MCF 10A (cell line): ENCODE results near the gene HIGD2B. TPM values are rescaled to one million over a fixed set of nuclear protein-coding genes. Genes with fewer than 3 reads are reported as not detected.

Experiments
- Bru-seq: library from RNA; stranded (reverse); fragments of 400-500 nt; gene quantifications from one replicate; lab custom pipeline; 2021; lab: Mats Ljungman, UMichigan
- BruChase-seq, 2 experiments: library from RNA; stranded (reverse); fragments of 400-500 nt; gene quantifications; one replicate each; lab custom pipeline; 2021; lab: Mats Ljungman, UMichigan
- BruUV-seq: library from RNA; stranded (reverse); fragments of 400-500 nt; replicated peaks from 2 replicates; lab custom pipeline; 2021; lab: Mats Ljungman, UMichigan
- CTCF ChIA-PET: fragments of 300-600 bp; sonication (Branson Sonifier 250); formaldehyde crosslinking; extraction: SDS; loops from one replicate; lab custom pipeline; 2021; ENCODE audit warnings: antibody characterized with exemption, inconsistent platforms; lab: Yijun Ruan, JAX
- POLR2A ChIA-PET: fragments of 300-600, 350-650 bp; sonication (Branson Sonifier 250); formaldehyde crosslinking; extraction: SDS; loops from one replicate; lab custom pipeline; 2020; ENCODE audit warnings: antibody characterized with exemption, inconsistent platforms; lab: Yijun Ruan, JAX
- DNase-seq: peaks from one replicate; pipeline ENCODE4 v3.0.0-alpha.2; 2018; ENCODE audit not compliant: unreplicated experiment
- H3K27ac Mint-ChIP-seq: one replicate; pipeline ENCODE4 v1.8.0; 2022; ENCODE audit warnings: mild to moderate bottlenecking, low read depth, mixed read lengths; ENCODE audit not compliant: unreplicated experiment
- H3K27me3 Mint-ChIP-seq: one replicate; pipeline ENCODE4 v1.8.0; 2022; ENCODE audit warnings: mixed read lengths; ENCODE audit not compliant: insufficient read depth, unreplicated experiment
- H3K36me3 Mint-ChIP-seq: one replicate; pipeline ENCODE4 v1.8.0; 2022; ENCODE audit warnings: mild to moderate bottlenecking, moderate library complexity, mixed read lengths; ENCODE audit not compliant: insufficient read depth, unreplicated experiment
- H3K4me1 Mint-ChIP-seq: one replicate; pipeline ENCODE4 v1.8.0; 2022; ENCODE audit warnings: mixed read lengths; ENCODE audit not compliant: insufficient read depth, unreplicated experiment
- H3K4me3 Mint-ChIP-seq: one replicate; pipeline ENCODE4 v1.8.0; 2022; ENCODE audit warnings: mild to moderate bottlenecking, moderate library complexity, mixed read lengths; ENCODE audit not compliant: unreplicated experiment
- H3K9me3 Mint-ChIP-seq: one replicate; pipeline ENCODE4 v1.8.0; 2022; ENCODE audit warnings: mixed read lengths; ENCODE audit not compliant: unreplicated experiment
- intact Hi-C: fragments of 100-400 bp; cut with micrococcal nuclease; formaldehyde crosslinking; loops from 2 replicates; pipeline ENCODE4 v1.14.1; 2022
- long read RNA-seq: library from polyadenylated mRNA; stranded (forward); transcript quantifications from one replicate; pipeline ENCODE4 v2.0.0, GENCODE V29; 2022
- total RNA-seq: library from RNA; stranded (reverse); gene quantifications from 2 replicates; pipeline ENCODE4 v1.2.3, GENCODE V29; 2022
- TF ChIP-seq, protein P1 (sequence below): fragments of 200-600 bp; IDR thresholded peaks from one replicate; pipeline ENCODE4 v1.8.0; 2022; ENCODE audit warnings: antibody characterized with exemption, mild to moderate bottlenecking; ENCODE audit not compliant: unreplicated experiment

HIGD2B gene, protein sequence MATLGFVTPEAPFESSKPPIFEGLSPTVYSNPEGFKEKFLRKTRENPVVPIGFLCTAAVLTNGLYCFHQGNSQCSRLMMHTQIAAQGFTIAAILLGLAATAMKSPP
- not detected in 2 replicates for total RNA-seq
- percentile 26 among the genes with signal in this experiment for Bru-seq, nascent RNA
- BruChase-seq, experiment 1, labeled RNA remaining after a 6-hour chase = percentile 16 among the genes with signal in this experiment
- BruChase-seq, experiment 2, labeled RNA remaining after a 2-hour chase = not detected
- long read RNA-seq = 0 reads

DNA sequence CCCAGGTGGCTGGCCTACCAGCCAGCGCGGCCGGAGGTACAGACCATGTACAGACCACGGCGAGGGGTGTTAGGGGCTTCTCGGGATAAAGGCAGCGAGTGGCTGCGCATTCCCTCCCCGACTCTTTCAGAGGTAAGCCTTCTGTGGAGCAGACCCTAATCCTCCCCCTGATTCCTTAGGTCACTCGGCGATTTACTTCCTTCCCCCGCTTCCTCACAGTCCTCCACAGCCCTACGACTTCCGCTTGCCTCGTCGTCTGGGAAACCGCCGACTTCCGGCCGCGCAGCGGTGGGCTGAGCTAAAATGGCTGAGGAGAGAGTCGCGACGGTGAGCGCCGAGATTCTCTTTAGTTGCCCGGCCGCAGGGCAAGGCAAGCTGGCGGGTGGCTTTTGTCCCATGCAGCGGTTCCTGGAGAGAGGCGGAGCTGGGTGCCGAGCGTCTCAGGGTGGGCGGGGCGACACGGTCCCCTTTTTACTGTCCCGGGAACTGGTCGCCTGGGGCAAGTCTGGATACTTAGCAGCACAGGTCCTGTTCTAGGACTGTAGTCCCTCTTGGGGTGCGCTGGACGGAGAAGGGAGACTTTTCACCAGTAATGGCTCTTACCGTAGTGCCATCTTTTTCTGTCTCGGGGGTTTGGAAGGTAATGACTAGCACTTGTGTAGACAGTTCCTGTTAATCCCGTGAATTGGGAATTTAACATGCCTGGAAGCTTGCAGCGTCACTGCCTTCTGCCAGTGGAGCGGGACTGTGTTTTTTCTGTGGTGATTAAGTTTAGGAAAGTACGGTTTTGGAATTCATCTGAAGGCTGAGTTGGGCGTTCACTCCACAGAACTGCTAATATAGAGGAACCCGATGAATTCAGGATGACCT, at the start of gene HIGD2B, which contains the start of gene BBS4:
Gene HIGD2B, minus strand, starts transcription at position 258 of the 870 bp plus-strand sequence. CDS start 9,808 bp downstream, outside the sequence.
Gene BBS4, plus strand, starts transcription at position 283 of the 870 bp plus-strand sequence. Its CDS starts 21 bp downstream, at position 304.
- BruUV-seq = TSS peak; percentile 85
- POLR2A ChIA-PET = interaction anchor here (0.7 to 2.3 kb wide), 18 partner anchors 8 to 589 kb away, joined by 3 to 9 read pairs (median 4); partner anchors contain the start of genes ADPGK, ARIH1 and HEXA
- H3K36me3 Mint-ChIP-seq = no peaks in the 10 kb centered on the region
- CTCF ChIA-PET = interaction anchor here (0.8 kb wide), 1 partner anchor 15 kb away, joined by 3 read pairs; no protein-coding TSS in a partner anchor
- intact Hi-C loops = no loop called here
- peak within 1 kb of the TSS; percentile 98 for H3K4me3 Mint-ChIP-seq
- no peaks in the 10 kb centered on the region for H3K4me1 Mint-ChIP-seq
- peak within 1 kb of the TSS; percentile 98 for H3K27ac Mint-ChIP-seq
- no peaks in the 10 kb centered on the region for H3K27me3 Mint-ChIP-seq
- DNase-seq = peak; percentile 89
- no peaks in the 10 kb centered on the region for H3K9me3 Mint-ChIP-seq
- TF ChIP-seq, protein P1, sequence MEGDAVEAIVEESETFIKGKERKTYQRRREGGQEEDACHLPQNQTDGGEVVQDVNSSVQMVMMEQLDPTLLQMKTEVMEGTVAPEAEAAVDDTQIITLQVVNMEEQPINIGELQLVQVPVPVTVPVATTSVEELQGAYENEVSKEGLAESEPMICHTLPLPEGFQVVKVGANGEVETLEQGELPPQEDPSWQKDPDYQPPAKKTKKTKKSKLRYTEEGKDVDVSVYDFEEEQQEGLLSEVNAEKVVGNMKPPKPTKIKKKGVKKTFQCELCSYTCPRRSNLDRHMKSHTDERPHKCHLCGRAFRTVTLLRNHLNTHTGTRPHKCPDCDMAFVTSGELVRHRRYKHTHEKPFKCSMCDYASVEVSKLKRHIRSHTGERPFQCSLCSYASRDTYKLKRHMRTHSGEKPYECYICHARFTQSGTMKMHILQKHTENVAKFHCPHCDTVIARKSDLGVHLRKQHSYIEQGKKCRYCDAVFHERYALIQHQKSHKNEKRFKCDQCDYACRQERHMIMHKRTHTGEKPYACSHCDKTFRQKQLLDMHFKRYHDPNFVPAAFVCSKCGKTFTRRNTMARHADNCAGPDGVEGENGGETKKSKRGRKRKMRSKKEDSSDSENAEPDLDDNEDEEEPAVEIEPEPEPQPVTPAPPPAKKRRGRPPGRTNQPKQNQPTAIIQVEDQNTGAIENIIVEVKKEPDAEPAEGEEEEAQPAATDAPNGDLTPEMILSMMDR = no peak

DNA sequence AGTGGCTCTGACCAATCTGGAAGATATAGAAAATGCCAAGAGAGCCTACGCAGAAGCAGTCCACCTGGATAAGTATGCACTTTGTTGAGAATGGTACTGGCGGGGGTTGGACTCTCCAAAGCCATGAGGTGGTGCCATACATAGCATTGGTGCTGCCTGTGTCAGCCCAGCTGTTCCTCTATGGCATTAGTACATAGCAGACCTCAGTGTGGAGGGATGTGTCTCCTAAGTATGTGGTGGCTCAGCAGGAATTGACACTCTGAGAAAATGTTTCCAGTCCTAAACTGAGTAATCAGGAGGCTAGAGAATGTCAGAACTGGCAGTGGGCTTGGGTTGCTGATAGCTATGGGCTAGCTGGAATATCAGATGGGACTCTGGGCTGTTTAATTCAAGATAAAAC, 49.1 kb upstream of the HIGD2B start:
- Mint-ChIP-seq H3K4me1 (no peaks in the 10 kb centered on the region), H3K36me3 (peaks cover 54% of the 10 kb centered on the region), H3K4me3 (no peak overlapping the region), H3K27ac (no peak overlapping the region), H3K9me3 (no peaks in the 10 kb centered on the region), H3K27me3 (no peaks in the 10 kb centered on the region)
- ChIA-PET POLR2A (interaction anchor here (2.1 kb wide), 1 partner anchor 8 kb away, joined by 6 read pairs; no protein-coding TSS in a partner anchor), CTCF (interaction anchor here (1.0 to 5.9 kb wide), 2 partner anchors 9 to 12 kb away, joined by 6 to 26 read pairs; no protein-coding TSS in a partner anchor)
- no peak for DNase-seq
- TF ChIP-seq, protein P1 = no peak
- intact Hi-C loops = no loop called here
- no TSS peak for BruUV-seq

DNA sequence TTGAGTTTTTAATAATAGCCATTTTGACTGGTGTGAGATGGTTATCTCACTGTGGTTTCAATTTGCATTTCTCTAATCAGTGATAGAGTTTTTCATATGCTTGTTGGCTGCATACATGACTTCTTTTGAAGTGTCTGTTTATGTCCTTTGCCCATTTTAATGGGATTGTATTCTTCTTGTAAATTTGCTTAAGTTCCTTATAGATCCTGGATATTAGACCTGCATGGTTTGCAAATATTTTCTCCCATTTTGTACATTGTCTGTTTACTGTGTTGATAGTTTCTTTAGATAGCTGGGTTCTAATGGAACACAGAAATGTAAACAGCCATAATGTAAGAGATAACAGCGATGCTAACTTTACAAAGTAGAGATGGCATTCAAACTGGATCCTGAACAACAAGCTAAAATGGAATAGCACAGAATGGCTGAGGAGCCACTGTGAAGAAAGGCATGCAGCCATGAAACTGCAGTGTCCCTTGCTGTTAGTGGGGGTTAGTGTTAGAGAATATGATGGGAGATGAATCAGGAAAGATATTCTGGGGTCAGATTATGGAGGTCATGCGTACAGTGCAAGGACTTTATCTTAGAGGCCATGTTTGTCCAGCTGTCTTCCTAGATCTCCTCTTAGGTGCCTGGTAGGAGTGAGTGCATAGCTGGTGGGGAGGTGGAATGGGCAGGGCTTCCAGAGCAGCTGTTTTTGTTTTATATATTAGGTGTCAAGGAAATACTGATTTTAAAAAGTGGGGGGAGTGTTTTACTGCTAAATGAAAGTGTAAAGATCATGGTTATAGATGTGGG, 48.2 kb upstream of the HIGD2B start:
- Mint-ChIP-seq H3K4me3 (no peak overlapping the region), H3K27ac (no peak overlapping the region), H3K36me3 (peaks cover 45% of the 10 kb centered on the region), H3K9me3 (no peaks in the 10 kb centered on the region), H3K27me3 (no peaks in the 10 kb centered on the region), H3K4me1 (no peaks in the 10 kb centered on the region)
- CTCF ChIA-PET = interaction anchor here (2.3 to 5.9 kb wide), 2 partner anchors 11 to 12 kb away, joined by 11 to 26 read pairs; no protein-coding TSS in a partner anchor
- POLR2A ChIA-PET = interaction anchor here (1.0 to 2.1 kb wide), 3 partner anchors 7 to 47 kb away, joined by 3 to 6 read pairs (median 4); partner anchors contain the start of genes BBS4 and HIGD2B
- no peak for DNase-seq
- no TSS peak for BruUV-seq
- intact Hi-C loops = no loop called here
- TF ChIP-seq, protein P1 = no peak
